GM12801 (cell line): ENCODE data around the gene TMBIM4.

Experiments
- TF ChIP-seq, protein P1 (sequence below): IDR thresholded peaks from one replicate; pipeline ENCODE4 v1.5.1; 2011; ENCODE audit warnings: control low read depth; ENCODE audit not compliant: insufficient read length; ENCODE audit errors: extremely low read depth

The TMBIM4 gene

DNA sequence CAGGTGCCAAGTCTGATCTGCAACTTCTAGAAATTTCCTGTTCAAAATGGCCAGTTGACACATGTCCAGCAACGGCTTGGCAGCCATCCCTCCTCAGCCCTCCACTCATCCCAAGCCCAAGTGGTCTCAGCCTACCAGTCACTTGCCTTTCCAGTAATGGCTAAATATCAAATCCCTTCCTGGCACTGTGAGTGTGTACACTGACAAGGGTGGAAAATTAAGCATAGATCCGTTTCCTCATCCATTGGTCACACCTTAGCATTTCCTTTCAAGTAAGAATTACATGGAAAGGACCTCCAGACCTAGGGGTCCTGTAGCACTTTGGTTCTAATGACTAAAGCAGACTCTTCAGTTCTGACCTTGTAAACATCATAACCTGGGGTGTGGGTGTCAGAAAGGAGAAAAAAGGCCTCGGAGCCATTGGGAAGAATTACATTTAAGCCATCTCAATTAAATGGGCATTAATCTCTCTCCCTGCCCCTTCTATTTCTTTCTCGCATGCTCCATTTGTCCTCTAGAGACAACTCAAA is 54.7 kb downstream of the TMBIM4 start:
- TF ChIP-seq, protein P1, sequence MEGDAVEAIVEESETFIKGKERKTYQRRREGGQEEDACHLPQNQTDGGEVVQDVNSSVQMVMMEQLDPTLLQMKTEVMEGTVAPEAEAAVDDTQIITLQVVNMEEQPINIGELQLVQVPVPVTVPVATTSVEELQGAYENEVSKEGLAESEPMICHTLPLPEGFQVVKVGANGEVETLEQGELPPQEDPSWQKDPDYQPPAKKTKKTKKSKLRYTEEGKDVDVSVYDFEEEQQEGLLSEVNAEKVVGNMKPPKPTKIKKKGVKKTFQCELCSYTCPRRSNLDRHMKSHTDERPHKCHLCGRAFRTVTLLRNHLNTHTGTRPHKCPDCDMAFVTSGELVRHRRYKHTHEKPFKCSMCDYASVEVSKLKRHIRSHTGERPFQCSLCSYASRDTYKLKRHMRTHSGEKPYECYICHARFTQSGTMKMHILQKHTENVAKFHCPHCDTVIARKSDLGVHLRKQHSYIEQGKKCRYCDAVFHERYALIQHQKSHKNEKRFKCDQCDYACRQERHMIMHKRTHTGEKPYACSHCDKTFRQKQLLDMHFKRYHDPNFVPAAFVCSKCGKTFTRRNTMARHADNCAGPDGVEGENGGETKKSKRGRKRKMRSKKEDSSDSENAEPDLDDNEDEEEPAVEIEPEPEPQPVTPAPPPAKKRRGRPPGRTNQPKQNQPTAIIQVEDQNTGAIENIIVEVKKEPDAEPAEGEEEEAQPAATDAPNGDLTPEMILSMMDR = no peak

- TF ChIP-seq, protein P1 = no peak
These were observed 56.3 kb downstream of the TMBIM4 start for GRCh38 chr12:66113471-66113870.

- TF ChIP-seq, protein P1 = no peak
These were observed 58.2 kb downstream of the TMBIM4 start for GRCh38 chr12:66111605-66112004.

GRCh38 chr12:66109056-66109455 is 60.7 kb downstream of the TMBIM4 start:
- TF ChIP-seq, protein P1 = no peak

DNA sequence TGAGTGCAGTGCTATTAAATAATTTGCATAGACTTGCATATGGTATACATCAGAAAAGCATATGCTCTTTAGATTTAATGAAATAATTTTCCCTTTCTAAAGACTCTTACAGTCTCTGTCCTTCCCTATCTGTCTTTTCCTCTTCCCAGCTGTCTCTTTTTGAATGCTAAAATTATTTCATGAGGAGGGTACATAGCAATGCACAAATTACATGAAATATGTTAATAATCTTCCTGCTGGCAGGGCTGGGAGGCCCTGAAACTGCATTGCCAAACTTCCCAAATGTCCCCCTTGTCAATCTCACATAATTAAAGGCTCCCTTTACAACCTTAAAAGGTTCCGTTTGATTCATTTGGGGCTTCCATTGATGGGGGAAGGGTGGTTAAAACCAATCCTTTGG is 61.4 kb downstream of the TMBIM4 start:
- TF ChIP-seq, protein P1 = no peak

DNA sequence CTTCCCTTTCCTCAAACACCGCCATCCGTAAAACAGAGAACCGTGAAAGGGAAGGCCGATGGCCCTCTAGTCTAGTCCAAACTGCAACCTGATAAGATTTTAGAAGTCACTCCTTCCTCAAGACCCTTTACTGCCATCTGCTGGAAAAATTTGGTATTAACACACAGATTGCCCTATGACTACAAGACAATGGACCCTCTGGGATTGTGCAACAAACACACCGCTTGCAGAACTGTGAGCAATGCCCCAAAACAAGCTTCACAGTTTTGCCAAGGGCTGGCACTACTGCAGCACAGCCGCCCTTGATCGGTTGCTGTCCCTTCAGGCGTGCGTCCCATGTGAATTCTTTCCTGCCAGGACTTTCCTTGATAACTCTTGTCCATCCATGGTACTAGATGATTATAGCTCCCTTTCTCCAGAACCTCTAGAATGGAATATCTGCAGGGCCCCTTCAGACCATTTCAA is 62.3 kb downstream of the TMBIM4 start:
- TF ChIP-seq, protein P1 = no peak

GRCh38 chr12:66103016-66103913 is 66.5 kb downstream of the TMBIM4 start:
- TF ChIP-seq, protein P1 = no peak
